GM21825 (cell line): ENCODE data around the gene TTC3.
A peak's percentile ranks its signal among the peaks of the same experiment; 100 is the strongest.

Source experiments
- ATAC-seq: cut with Tn5 transposase; IDR thresholded peaks from one replicate; pipeline ENCODE4 v1.9.1; 2021; ENCODE audit warnings: mild to moderate bottlenecking, moderate library complexity; ENCODE audit not compliant: unreplicated experiment

The TTC3 gene

DNA sequence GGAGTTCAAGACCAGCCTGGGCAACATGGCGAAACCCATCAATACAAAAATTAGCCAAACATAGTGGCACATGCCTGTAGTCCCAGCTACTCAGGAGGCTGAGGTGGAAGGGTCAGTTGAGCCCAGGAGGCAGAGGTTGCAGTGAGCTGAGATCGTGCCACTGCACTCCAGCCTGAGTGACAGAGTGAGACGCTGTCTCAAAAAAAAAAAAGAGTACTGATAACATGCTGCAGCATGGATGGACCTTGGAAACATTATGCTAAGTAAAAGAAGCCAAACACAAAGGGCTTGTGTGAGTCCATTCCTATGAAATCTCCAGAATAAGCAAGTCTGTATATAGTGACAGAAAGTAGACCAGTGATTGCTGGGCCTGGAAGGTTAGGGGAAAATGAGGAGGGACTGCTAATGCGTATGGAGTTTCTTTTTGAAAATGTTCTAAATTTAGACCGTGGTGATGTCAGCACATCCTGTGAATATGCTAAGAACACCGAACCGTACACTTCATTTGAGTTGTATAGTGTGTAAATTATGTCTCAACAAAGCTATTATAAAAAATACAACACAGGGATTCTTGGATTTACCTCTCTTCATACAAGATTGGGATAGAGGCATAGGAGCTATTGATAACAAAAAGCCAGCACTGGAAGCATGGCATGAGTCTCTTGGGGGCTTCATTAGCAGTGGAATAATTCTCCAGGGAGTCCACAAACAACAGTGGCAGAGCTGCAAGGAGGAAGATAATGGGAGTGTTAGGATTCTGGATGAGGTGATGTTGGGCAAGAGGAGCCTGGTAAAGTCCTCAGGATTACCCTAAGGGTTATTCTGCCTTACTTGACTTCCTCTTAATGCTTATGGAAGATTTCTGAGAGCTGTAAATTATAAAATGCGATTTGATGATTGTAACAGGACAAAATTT, 73.5 kb downstream of the TTC3 start:
- no peak for ATAC-seq

DNA sequence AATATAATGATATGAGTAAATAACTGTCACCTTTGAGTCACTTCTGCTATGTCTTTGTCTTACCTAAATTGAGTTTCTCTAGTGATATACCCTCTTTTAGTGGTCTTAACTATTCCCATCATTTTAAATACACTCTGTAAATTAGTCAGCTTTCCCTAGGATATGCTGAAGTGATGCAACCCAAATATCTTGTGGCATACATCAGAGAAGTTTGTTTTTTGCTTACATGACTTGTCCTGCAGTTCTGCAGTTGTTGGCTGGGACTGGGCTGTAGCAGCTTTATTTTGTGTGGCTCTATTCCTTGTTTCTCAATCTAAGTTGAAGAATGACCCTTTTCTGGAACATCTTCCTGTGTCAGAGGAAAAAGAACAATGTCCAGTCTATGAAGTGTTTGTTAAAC, 76.4 kb downstream of the TTC3 start:
- no peak for ATAC-seq

DNA sequence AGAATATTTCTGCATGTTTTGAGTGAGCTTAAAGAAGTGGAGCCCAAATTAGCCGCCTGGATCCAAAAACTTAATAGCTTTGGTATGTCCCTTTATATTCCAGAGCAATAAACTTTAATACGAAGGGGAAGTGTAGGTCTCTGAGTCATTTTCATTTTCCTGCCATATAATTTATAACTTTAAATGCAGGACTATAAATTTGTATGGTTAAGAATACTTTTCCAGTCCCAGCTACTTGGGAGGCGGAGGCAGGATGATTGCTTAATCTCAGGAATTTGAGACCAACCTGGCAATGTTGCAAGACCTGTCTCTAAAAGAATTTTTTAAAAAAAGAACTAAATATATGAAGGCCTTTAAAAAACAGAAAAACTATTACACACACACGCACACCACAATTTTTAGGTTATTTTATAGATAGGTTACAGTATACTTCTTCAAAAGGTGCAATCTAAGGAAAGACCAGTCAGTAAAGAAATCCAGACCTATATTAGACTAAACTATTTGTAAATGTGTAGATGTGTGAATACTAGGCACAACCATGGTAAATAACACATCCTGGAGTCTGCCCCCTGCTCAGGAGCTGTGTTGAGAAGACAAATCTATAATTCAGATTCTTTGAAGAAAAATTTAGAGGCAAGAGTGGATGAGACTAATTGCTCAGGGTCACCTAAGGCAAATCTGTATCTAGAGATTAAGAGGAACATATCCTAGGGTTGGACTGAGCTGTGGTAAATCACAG, 80.3 kb downstream of the TTC3 start:
- ATAC-seq = no peak

DNA sequence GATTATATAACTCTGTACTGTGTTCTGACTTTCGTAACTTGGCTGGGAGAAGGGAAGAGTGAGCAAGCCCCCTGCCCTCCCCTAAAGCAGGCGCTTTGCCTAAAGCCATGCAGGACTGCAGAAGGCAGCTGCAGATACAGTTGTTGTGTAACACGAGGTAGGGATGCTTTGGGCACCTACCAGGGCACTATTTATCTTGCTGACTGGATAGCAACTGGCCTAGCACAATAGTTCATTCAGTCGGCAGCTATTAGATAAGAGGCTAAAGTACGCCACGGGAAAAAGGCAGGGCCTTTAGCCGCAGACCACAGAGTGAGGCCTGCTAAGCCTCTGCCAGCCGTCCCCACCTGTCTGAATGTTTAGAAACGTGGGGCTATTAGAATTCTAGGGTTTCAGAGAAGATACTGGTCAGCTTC, 80.9 kb downstream of the TTC3 start:
- ATAC-seq = no peak

DNA sequence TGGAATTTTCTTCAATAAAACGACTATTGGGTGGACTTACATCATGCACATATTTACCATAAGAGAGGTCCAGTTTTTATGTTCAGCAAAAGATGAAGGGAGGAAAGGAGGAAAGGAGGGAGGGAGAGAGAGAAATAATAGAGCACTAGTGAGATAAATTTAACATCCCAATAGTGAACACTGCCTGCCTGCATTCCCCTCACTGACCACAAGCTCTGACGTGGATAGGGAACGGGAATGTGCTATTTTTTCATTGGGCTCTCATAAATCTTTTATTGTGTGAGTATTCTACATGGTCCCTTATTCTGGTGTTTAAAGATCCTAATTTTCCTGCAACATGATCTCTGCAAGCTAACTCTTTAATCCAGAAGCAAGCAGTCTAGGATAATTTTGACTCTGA, 82.1 kb downstream of the TTC3 start:
- ATAC-seq = no peak

DNA sequence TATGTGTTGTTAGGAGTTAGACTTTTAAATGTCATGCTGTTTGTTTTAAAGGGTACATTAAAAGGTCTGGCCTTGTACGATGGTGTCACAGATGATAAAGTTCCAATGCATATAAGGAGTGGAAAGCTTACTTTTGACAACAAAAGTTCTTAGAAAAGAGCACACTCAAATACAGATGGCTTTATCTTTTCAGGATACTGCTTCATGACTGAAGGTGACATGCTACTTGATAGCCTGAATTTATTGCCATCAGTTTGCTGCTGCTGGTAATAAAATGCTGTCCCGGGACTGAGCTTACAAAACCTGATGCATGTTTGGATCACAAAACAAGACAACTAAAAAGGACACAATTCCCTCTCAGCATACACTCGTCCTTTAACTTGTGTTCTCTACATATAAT, 84.9 kb downstream of the TTC3 start:
- ATAC-seq = no peak

DNA sequence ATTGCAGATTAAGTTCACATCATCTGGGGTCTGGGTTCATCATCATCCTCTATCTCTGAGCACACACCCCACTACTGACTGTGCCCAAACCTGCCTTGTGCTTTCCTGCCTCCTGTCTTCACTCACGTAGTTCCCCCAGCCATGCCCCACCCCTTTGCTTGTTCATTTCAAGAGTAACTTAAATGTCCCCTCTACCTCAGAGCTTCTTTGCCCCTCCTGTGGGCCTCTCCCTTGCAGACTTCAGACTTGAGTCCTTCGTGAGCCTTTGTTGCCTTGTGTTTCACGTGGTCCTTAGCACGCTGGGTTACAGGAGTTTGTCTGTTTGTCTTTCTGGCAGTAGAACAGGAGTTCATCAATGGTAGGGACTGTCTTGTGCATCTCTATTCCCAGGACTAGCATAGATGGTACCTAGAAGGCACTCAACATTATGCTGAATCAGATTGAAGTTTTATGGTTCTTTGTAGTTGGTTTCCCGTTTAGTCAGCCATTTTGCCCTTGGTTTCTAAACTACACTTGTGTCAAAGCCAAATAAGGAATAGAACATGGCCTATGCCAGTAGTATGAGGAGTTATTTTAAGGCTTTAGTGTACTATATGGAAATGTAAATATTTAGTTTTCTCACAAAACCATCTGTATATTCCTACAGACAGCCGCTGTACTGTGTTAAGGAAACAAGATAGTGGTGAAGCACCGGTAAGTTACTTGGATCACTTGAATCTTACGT, 86.2 kb downstream of the TTC3 start:
- ATAC-seq = peak; percentile 82

DNA sequence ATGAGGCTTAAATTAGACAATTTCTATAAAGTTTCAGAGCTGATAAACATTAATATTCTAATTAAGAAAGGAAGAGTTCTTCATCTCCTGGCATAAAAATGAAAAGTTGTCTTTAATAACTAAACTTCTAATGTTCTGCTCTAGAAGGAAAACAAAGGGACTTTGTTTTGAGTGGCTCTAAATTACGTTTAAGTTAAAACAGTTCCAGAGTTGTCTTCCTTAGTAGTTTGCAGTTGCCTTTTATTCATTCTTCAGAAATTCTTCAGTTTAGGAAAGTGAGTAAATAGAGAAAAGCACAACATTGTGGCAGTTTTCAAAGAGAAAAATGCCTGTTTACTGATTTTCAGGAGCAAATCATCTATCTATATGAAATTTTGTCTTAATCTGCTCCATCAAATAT, 86.9 kb downstream of the TTC3 start:
- ATAC-seq = no peak

DNA sequence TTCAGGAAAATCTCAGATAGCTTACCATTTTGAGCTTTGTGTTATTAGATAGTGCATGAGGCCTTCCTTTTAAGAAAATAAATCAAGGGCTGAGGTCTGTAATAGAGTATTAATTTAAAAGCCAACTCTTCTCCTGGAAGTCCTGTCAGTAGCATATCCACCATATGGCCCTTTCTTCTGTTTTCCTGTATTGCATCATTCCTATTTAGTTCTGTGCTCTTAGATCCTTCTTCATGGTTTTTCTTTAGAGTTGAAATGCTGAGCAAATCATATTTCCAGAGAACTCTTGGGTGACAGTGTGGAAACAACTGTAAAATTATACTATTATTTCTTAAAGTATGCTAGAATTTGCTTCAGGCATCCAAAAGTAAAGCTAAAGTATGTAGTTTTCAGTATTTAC, 91.7 kb downstream of the TTC3 start:
- ATAC-seq = no peak

DNA sequence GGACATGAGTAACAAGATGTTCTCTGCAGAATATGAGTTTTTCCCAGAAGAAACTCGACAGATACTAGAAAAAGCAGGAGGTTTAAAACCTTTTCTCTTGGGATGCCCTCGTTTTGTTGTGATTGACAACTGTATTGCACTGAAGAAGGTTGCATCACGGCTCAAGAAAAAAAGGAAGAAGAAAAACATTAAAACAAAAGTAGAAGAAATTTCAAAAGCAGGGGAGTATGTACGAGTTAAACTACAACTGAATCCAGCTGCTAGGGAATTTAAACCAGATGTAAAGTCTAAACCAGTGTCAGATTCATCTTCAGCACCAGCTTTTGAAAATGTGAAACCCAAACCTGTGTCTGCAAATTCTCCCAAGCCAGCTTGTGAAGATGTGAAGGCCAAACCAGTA, 92.5 kb downstream of the TTC3 start:
- ATAC-seq = no peak

DNA sequence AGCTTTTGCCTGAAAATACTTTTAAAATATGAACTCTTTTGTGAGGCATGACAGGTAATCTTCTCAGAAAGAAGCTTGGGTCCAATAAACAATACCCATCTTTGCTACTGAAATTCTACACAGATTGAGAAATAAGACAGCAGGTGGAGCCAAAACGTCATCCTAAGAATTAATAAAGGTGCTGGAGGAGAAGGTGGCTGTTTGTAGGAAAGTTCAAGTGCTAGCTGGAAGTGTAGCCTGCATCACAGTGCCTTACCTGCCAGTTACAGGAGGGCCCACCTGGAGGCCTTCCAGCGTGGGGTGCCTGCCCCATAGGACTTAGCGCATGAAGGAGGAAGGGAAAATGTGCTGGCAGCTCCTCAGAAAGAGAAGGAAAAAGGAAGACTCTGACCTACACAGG, 93.7 kb downstream of the TTC3 start:
- ATAC-seq = no peak

DNA sequence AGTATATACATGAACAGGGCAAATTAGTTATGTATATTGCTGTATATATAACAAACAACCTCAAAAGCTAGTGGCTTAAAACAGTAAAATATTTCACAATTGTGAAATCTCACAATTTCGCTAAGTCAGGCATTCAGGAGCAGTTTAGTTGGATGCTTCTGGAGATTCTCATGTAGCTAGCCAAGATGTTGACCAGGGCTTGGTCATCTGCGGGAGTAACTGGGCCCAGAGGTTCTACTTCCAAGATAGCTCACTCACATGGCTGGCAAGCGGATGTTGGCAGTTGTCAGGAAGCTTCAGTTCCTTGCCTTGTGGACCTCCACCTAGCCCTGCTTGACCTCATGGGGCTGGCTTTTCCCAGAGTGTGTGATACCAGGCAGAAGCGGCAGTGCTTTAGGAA, 95.6 kb downstream of the TTC3 start:
- no peak for ATAC-seq

DNA sequence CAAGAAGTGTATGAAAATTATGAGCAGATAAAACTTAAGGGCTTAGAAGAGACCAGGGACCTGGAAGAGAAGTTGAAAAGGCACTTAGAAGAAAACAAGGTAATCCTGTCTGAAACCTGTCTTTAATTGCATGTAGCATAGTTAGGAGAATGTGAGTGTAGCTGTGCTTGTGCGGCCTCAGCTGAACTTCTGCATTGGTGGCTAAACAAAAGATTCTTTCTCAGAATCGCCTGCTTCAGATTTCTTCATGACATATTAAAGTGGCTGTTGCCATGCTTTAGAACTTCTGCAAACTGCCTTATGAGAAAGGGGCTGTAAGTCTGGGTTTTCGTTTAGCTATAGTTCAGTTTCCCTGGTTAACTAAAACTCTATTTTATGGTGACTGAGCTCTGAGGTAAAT, 99.6 kb downstream of the TTC3 start:
- ATAC-seq = no peak

DNA sequence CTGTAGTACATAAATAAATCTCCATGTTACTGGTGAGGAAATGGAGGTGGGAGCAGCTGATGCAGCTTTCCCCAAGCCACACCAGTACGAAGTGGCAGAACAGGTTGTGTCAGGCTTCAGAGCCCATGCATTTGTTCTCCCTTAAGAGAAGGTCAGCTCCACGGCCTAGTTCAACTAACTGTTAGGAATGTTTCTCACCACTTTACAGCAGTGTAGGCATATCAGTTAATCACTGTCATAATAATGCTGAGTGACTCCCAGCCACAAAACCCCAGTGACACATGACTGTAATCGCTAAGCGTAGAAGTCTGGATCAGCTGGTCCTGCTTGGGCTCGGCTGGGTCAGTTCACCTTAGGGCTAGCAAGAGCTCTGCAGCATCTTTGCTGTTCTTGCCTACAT, 103.7 kb downstream of the TTC3 start:
- no peak for ATAC-seq

DNA sequence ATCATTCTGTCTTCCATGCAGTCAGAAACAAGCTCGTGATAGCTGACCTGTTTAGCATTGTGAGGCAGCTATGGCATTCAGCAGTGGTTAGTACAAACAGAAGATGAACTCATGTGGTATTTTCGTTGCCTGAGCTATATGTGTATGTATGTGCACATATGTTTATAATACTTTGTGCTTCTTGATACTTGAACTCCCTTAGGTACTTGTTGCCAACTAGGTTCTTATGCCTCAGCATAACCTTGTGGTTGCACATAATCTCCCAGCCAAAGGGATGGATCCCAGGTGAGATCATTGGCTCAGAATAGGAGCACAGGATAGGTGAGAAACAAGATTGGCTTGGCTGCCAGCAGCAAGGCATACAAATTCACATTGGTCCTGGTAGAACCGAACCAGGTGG, 108.0 kb downstream of the TTC3 start:
- no peak for ATAC-seq

DNA sequence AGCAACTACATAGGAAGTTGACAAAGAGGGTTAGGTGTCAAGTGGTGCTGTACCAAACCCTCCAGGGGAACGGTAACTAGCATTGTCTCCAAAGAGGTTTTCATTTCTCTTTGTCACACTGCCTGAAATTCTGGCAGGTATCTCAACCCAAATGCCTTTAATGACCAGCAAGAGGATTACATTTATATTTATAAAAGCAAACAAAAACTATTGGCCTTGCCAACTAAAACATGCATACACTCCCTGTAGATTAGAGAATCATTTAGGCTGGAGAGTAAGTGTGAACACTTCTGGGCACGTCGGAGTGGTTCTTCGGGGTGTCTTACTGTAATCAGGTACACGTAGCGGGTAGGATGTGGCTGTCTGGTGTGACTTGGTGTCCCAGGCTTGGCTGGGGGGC, 109.2 kb downstream of the TTC3 start:
- ATAC-seq = no peak

DNA sequence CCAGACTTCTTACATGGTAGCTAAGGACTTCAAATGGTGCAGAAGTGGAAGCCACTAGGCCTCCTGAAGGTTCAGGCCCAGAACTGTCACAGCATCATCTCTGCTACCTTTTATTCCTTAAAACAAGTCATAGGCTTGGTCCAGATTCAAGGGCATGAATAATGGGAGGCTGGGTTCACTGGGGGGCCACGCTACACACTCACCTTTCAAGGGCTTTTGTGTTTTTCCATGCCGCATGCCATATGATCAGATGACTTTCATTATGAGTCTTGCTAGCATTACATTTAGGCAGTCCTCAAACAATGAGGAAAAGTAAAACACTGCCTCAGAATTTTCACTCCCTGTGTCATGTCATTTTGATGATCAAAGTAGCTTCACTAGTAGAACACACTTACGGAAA, 110.7 kb downstream of the TTC3 start:
- no peak for ATAC-seq

DNA sequence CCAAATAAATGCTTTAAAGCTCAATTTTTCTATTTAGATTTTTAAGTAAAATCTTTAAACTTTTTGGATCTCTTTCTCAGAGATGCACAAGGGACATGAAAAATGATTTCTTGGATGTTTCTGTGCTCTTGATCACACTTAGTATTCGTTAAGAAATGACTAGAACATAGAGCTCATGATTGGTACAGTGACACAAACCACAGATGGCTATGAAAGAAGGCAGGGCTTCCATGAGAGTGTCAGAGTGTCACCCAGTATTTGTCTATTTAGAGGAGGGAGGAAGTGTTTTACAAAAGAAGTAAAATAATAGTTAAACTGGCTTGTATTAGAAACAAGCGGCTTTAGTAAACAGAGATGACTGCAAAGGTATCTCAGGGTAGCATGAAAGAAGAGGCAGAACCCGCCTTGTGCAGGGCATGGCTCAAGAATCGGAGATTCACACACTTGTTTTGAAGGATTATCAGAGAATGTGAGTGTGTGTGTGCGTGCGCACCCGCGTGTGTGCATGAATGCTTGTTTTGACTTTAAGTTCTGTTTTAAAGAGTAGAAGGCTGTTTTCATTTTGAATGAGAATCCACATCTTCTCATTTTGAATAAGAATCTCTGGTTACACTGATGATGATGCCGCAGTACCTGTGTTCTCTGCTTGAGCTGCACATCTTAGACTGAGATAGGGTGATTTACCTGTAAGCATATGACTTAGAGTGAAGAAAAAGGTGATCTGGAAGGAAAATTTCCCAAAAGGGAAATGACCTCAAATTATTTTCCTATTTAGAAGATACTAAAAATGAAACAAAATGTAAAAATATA, 111.9 kb downstream of the TTC3 start:
- ATAC-seq = no peak

DNA sequence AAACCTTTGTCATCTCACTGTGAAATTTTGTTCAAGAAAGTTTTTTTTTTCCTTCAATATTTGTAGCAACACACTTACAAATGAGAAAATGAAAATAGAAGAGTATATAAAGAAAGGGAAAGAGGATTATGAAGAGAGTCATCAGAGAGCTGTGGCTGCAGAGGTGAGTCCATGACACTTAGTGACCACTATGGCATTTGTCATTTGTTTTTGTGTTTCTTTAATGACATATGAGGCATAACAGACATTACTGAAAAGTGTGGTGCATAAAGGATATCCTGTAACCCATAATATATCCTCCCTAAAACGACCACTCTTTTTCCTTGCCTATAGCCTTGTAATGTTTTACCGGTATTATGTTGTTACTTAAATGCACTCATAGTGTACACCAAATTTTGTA, 113.9 kb downstream of the TTC3 start:
- no peak for ATAC-seq

DNA sequence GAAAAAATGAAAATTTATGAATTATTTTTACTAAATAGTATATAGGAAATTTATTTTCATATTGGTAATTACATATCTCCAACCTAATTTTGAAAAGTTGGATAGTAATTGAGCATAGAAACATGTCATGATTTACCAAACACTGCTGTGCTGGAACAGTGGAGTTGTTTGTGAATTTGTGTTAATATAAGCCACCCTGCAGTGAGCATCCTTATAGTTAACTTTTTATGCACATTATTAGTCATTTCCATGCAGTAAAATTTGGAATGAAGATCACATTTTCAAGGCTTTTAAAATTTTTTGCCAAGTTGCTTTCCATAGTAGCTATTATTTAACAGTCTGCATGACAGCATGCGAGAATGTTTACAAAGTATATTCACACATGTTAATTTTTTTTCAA, 115.8 kb downstream of the TTC3 start:
- ATAC-seq = no peak

DNA sequence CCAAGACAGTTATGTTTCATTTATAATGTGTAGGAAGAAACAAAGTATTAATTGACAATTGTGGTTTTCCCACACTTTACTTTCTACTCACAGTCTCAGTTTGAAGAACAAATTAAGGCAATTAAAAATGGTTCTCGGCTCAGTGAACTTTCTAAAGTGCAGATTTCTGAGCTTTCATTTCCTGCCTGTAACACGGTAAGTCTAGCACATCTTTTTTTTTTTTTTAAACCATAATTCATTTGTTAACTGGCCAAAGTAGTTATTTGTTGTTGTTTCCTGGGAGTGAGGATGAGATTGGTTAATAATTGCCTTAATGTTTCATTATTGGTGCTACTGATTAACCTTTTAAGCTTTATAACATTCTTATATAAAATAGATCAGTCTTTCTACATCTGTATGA, 119.0 kb downstream of the TTC3 start:
- ATAC-seq = no peak
